IMR-90 (cell line): Measurements from ENCODE around the gene TPGS1. TPM values are rescaled to one million over a fixed set of nuclear protein-coding genes. Genes with fewer than 3 reads are reported as not detected.

Experiments
- ATAC-seq: fragments of 200-7000 bp; cut with Tn5 transposase; 2 replicates; pipeline ENCODE4 v1.9.1; 2020; ENCODE audit warnings: low read depth, mild to moderate bottlenecking, moderate library complexity
- BruUV-seq: library from RNA; stranded (reverse); fragments of 400-500 nt; replicated peaks from 2 replicates; lab custom pipeline; 2021; lab: Mats Ljungman, UMichigan
- CTCF ChIA-PET: fragments of 300-600 bp; formaldehyde crosslinking; extraction: SDS; loops from one replicate; lab custom pipeline; 2021; ENCODE audit warnings: antibody characterized with exemption; lab: Yijun Ruan, JAX
- POLR2A ChIA-PET: fragments of 300-600 bp; sonication (Branson Sonifier 250); formaldehyde crosslinking; loops from one replicate; lab custom pipeline; 2022; ENCODE audit warnings: antibody characterized with exemption; ENCODE audit not compliant: unreplicated experiment; lab: Charles Lee
- DNase-seq: peaks from one replicate; pipeline ENCODE4 v3.0.0; 2013
- H2AFZ ChIP-seq: replicated peaks from 2 replicates; pipeline ENCODE3; 2013; ENCODE audit warnings: low read length, mild to moderate bottlenecking; ENCODE audit not compliant: poor library complexity
- H2AK5ac ChIP-seq: 2 replicates; pipeline ENCODE4 v1.6.1; 2013; ENCODE audit warnings: low read depth, low read length, inconsistent platforms
- H2AK9ac ChIP-seq: replicated peaks from 2 replicates; pipeline ENCODE3; 2013; ENCODE audit warnings: mild to moderate bottlenecking, low read depth, low read length, moderate library complexity; ENCODE audit not compliant: poor library complexity
- H2BK120ac ChIP-seq: 2 replicates; pipeline ENCODE4 v1.6.1; 2013; ENCODE audit warnings: low read depth, low read length, inconsistent platforms
- H2BK15ac ChIP-seq: 3 replicates; pipeline ENCODE4 v1.6.1; 2013; ENCODE audit warnings: low read depth, low read length, inconsistent platforms
- H2BK20ac ChIP-seq: 2 replicates; pipeline ENCODE4 v1.6.1; 2013; ENCODE audit warnings: low read depth, mild to moderate bottlenecking, inconsistent platforms, low read length, moderate library complexity
- H2BK5ac ChIP-seq: 2 replicates; pipeline ENCODE4 v1.6.1; 2013; ENCODE audit warnings: mild to moderate bottlenecking, low read depth, low read length, inconsistent platforms; ENCODE audit not compliant: poor library complexity, severe bottlenecking
- H3K14ac ChIP-seq: replicated peaks from 2 replicates; pipeline ENCODE4 v1.6.1; 2013; ENCODE audit warnings: low read depth, low read length, inconsistent platforms
- H3K18ac ChIP-seq: 2 replicates; pipeline ENCODE4 v1.6.1; 2013; ENCODE audit warnings: low read depth, low read length, control low read depth
- H3K23ac ChIP-seq: 2 replicates; pipeline ENCODE4 v1.6.1; 2013; ENCODE audit warnings: low read depth, low read length, inconsistent platforms
- H3K27ac ChIP-seq: 2 replicates; pipeline ENCODE4 v1.5.1; 2013; ENCODE audit warnings: mild to moderate bottlenecking, control low read depth, low read length; ENCODE audit not compliant: insufficient read depth
- H3K27me3 ChIP-seq: 2 replicates; pipeline ENCODE4 v1.6.1; 2013; ENCODE audit warnings: low read length; ENCODE audit not compliant: control insufficient read depth, insufficient read depth
- H3K36me3 ChIP-seq: 2 replicates; pipeline ENCODE4 v1.6.1; 2013; ENCODE audit warnings: low read length, mixed read lengths; ENCODE audit not compliant: control insufficient read depth, insufficient read depth
- H3K4ac ChIP-seq: 2 replicates; pipeline ENCODE4 v1.6.1; 2013; ENCODE audit warnings: low read depth, low read length, inconsistent platforms
- H3K4me1 ChIP-seq: 2 replicates; pipeline ENCODE4 v1.6.1; 2013; ENCODE audit warnings: low read length, mixed read lengths; ENCODE audit not compliant: control insufficient read depth, insufficient read depth
- H3K4me2 ChIP-seq: 2 replicates; pipeline ENCODE4 v1.6.1; 2013; ENCODE audit warnings: low read depth, mild to moderate bottlenecking, control low read depth, low read length, moderate library complexity
- H3K4me3 ChIP-seq: 2 replicates; pipeline ENCODE4 v1.5.1; 2013; ENCODE audit warnings: low read depth, mild to moderate bottlenecking, control low read depth, low read length, moderate library complexity; ENCODE audit not compliant: insufficient read depth
- H3K56ac ChIP-seq: 2 replicates; pipeline ENCODE4 v1.6.1; 2013; ENCODE audit warnings: low read length, inconsistent platforms; ENCODE audit not compliant: insufficient read depth; ENCODE audit errors: extremely low read depth
- H3K79me1 ChIP-seq, 2 experiments: 2 replicates each; pipeline ENCODE4 v1.6.1; 2013; ENCODE audit warnings: low read length in 2 of 2, inconsistent platforms in 1 of 2, low read depth in 1 of 2
- H3K9ac ChIP-seq: 2 replicates; pipeline ENCODE4 v1.6.1; 2013; ENCODE audit warnings: low read depth, low read length, control low read depth
- H3K9me1 ChIP-seq: 2 replicates; pipeline ENCODE4 v1.6.1; 2013; ENCODE audit warnings: low read length, inconsistent platforms; ENCODE audit not compliant: insufficient read depth
- H3K9me3 ChIP-seq: 2 replicates; pipeline ENCODE4 v1.6.1; 2013; ENCODE audit warnings: low read length; ENCODE audit not compliant: control insufficient read depth, insufficient read depth
- H4K20me1 ChIP-seq: 2 replicates; pipeline ENCODE4 v1.6.1; 2013; ENCODE audit warnings: low read length, inconsistent platforms; ENCODE audit not compliant: insufficient read depth
- H4K5ac ChIP-seq: 2 replicates; pipeline ENCODE4 v1.6.1; 2013; ENCODE audit warnings: mild to moderate bottlenecking, low read depth, low read length, control low read depth
- H4K8ac ChIP-seq, 2 experiments: 2 replicates each; pipeline ENCODE4 v1.6.1; 2013; ENCODE audit warnings: low read depth in 2 of 2, low read length in 2 of 2, control low read depth in 1 of 2, inconsistent platforms in 1 of 2
- H4K91ac ChIP-seq: 2 replicates; pipeline ENCODE4 v1.6.1; 2013; ENCODE audit warnings: low read depth, low read length, inconsistent platforms; ENCODE audit not compliant: insufficient read depth
- CHD1 ChIP-seq: IDR thresholded peaks from 2 replicates; pipeline ENCODE4 v1.6.1; 2012; ENCODE audit warnings: low read depth, low read length, improper control_type of control experiment
- WGBS, 2 experiments: methylation state at CpG; one replicate each; pipeline versions ENCODE4 v1.1.5 to v1.1.7; 2013; ENCODE audit warnings: missing lambda C conversion rate in 2 of 2; ENCODE audit not compliant: insufficient read length in 1 of 2; ENCODE audit errors: extremely low coverage in 2 of 2; 5-methylcytosine and 5-hydroxymethylcytosine counted together
- dilution Hi-C: fragments of 300-500 bp; cut with HindIII; formaldehyde crosslinking; loops from one replicate; pipeline ENCODE4 v1.14.3; 2018; ENCODE audit warnings: low sequenced_read_pairs; ENCODE audit not compliant: unreplicated experiment
- in situ Hi-C: fragments of 300-500 bp; cut with MboI; formaldehyde crosslinking; loops from 3 replicates; pipeline ENCODE4 v1.14.3; 2019; ENCODE audit warnings: low sequenced_read_pairs, inconsistent platforms, mixed read lengths
- intact Hi-C: fragments of 100-400 bp; cut with micrococcal nuclease; formaldehyde crosslinking; loops from 2 replicates; pipeline ENCODE4 v1.10.0; 2022
- polyA plus RNA-seq, 3 experiments: library from polyadenylated mRNA; depleted of rRNA; stranded (reverse); fragments of >200 nt; gene quantifications; 2 replicates each; pipeline ENCODE4 v1.2.3, GENCODE V29; 2012; ENCODE audit warnings: low replicate concordance in 1 of 3
- total RNA-seq: library from RNA; depleted of rRNA; stranded (reverse); fragments of >200 nt; gene quantifications from 2 replicates; pipeline ENCODE4 v1.2.3, GENCODE V29; 2012

The TPGS1 gene
- total and polyA plus RNA-seq, 2 of the 4 experiments (the other 2 are of a cell fraction), result 2.7 to 6.3 TPM

DNA sequence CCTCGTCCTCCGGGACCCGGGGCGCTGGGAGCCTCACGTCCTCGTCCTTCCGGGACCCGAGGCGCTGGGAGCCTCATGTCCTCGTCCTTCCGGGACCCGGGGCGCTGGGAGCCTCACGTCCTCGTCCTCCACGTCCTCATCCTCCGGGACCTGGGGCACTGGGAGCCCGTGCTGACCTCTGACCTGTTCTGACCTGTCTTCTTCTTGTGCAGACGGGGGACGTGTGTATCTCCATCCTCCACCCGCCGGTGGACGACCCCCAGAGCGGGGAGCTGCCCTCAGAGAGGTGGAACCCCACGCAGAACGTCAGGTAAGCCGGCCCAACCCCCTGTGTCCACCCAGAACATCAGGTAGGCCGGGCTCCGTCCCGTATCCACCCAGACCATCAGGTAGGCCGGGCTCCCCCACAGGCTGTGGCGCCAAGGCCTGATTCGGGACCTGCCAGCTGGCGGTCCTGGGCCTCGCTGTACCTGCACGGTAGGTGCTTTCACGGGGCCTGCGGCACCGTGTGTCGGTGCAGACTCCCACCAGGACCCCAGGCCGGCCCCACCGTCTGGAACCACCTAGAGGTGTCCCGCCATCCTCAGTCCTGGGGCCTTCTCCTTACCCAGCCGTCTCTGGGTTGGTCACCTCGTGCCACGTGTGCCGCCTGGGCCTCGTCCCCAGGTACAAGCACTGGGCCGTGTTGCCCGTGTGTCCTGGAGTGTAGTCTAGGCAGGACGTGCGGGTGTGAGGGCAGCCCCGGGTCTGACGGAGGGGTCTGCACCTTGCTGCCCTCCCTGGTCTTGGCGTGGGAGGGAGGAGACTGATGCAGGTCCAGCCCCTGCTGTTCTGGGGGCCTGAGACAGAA, 29.0 kb downstream of the TPGS1 start:
- Histone ChIP-seq H4K91ac (no peak overlapping the region), H2AK5ac (no peak overlapping the region), H3K27me3 (no peaks in the 10 kb centered on the region), H3K4me1 (peaks cover 8% of the 10 kb centered on the region), H3K79me1 (peaks cover 11 to 51% of the 10 kb centered on the region in 2 experiments), H3K9me3 (no peaks in the 10 kb centered on the region), H2AFZ (no peak overlapping the region), H3K18ac (no peak overlapping the region), H3K27ac (no peak overlapping the region), H3K14ac (no peak overlapping the region), H3K4me2 (no peak overlapping the region), H4K8ac (no peak overlapping the region), H3K9ac (no peak overlapping the region), H4K20me1 (peaks cover 52% of the 10 kb centered on the region), H4K5ac (no peak overlapping the region), H3K4ac (no peak overlapping the region), H3K23ac (no peak overlapping the region), H2AK9ac (peak overlapping the region; percentile 28), H2BK5ac (no peak overlapping the region), H2BK120ac (no peak overlapping the region), H2BK15ac (no peak overlapping the region), H3K56ac (no peak overlapping the region), H3K4me3 (no peak overlapping the region), H3K36me3 (peaks cover 40% of the 10 kb centered on the region), H2BK20ac (no peak overlapping the region), H3K9me1 (no peaks in the 10 kb centered on the region)
- DNase-seq (no peak), ATAC-seq (no peak)
- in situ Hi-C loops, result no loop called here
- dilution Hi-C loops, result no loop called here
- intact Hi-C loops, result no loop called here
- POLR2A ChIA-PET, result no interaction called here
- BruUV-seq, result no TSS peak
- CTCF ChIA-PET, result no interaction called here
- 91% methylated on average over 35 of the region's 55 CpGs; no CpG with 5 or more reads in 1 of the 2 experiments for WGBS, 2 experiments
- no peak for TF ChIP-seq CHD1
